GM21447 (cell line): Measurements from ENCODE around the gene SCN10A.
A peak's percentile ranks its signal among the peaks of the same experiment; 100 is the strongest.

Source experiments
- ATAC-seq: cut with Tn5 transposase; IDR thresholded peaks from one replicate; pipeline ENCODE4 v1.9.1; 2021; ENCODE audit not compliant: unreplicated experiment

SCN10A gene

GRCh38 chr3:38653685-38654537, 162.1 kb downstream of the SCN10A start:
- no peak for ATAC-seq

- no peak for ATAC-seq
Observed at GRCh38 chr3:38652934-38653333, 163.1 kb downstream of the SCN10A start.

- peak; percentile 54 for ATAC-seq
Observed at GRCh38 chr3:38651153-38651789, 164.7 kb downstream of the SCN10A start.

GRCh38 chr3:38650248-38650951, 165.6 kb downstream of the SCN10A start:
- no peak for ATAC-seq

GRCh38 chr3:38649500-38650247, 166.3 kb downstream of the SCN10A start, which contains the start of gene SCN5A:
Gene SCN5A (minus strand): TSS chr3:38649687. CDS start chr3:38633307, 16,380 bp downstream.
- no peak for ATAC-seq

GRCh38 chr3:38648659-38649499, 167.1 kb downstream of the SCN10A start:
- no peak for ATAC-seq

- no peak for ATAC-seq
Observed at GRCh38 chr3:38648024-38648658, 167.9 kb downstream of the SCN10A start.

- no peak for ATAC-seq
Observed at GRCh38 chr3:38647217-38647970, 168.6 kb downstream of the SCN10A start.
